OCI-LY7 (cell line): ENCODE results near the gene INSR.

ENCODE experiments used
- EZH2phosphoT487 ChIP-seq: fragments of 200-600 bp; sonication (generic); IDR thresholded peaks from 2 replicates; pipeline ENCODE4 v1.6.1; 2018; ENCODE audit warnings: low read depth, borderline replicate concordance, mild to moderate bottlenecking, mixed run types, antibody characterized with exemption, low read length, moderate library complexity, mixed read lengths
- TF ChIP-seq, protein P1 (sequence below): fragments of 200-600 bp; sonication (generic); conservative IDR thresholded peaks from 2 replicates; pipeline ENCODE4 v1.5.1; 2014; ENCODE audit warnings: mild to moderate bottlenecking, antibody characterized with exemption, low read length, moderate library complexity, mixed read lengths

- TF ChIP-seq, protein P1, sequence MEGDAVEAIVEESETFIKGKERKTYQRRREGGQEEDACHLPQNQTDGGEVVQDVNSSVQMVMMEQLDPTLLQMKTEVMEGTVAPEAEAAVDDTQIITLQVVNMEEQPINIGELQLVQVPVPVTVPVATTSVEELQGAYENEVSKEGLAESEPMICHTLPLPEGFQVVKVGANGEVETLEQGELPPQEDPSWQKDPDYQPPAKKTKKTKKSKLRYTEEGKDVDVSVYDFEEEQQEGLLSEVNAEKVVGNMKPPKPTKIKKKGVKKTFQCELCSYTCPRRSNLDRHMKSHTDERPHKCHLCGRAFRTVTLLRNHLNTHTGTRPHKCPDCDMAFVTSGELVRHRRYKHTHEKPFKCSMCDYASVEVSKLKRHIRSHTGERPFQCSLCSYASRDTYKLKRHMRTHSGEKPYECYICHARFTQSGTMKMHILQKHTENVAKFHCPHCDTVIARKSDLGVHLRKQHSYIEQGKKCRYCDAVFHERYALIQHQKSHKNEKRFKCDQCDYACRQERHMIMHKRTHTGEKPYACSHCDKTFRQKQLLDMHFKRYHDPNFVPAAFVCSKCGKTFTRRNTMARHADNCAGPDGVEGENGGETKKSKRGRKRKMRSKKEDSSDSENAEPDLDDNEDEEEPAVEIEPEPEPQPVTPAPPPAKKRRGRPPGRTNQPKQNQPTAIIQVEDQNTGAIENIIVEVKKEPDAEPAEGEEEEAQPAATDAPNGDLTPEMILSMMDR: peak; percentile 87
- TF ChIP-seq EZH2phosphoT487: no peak
Measured at GRCh38 chr19:7326105-7326877, 32.1 kb upstream of the INSR start.
